NCI-H1105 treated with DMSO at 0.1 percent for 48 hours (cell line): ENCODE results near the gene COQ8A.
A peak's percentile ranks its signal among the peaks of the same experiment; 100 is the strongest.

Experiments
- DNase-seq: peaks from one replicate; lab custom pipeline; 2025; lab: John Stamatoyannopoulos, UW

COQ8A gene

DNA sequence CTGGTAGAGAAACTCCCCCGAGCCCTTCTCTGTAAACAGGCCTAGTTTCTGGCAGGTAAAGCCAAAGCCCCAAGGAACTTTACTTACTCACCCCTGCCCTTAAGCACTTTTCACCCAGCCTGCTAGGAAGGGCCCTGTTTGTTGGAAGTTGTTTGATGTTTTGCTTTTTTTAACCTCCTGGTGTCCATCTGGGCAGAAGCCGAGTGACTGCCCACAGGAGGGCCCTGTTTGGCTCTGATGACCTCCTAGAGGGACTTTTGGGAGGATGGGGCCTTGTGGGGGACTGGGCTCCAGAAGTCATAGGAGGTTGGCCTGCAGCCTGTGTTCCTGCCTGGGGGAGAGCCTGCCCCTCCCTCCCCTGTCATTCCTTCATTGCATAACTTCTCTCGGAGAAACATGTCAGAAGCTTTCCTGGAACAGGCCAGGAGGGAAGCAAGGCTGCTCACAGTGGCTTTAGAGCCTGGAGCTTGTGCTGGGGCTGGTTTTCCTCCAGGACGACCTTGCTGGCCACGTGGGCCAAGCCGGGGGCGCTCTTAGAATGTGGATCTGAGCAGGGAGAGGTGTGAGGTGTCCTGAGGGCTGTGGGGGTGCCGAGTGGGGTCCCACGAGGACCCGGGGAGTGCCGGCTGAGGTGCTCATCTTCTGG lies 33.9 kb downstream of the COQ8A start:
- no peak for DNase-seq

DNA sequence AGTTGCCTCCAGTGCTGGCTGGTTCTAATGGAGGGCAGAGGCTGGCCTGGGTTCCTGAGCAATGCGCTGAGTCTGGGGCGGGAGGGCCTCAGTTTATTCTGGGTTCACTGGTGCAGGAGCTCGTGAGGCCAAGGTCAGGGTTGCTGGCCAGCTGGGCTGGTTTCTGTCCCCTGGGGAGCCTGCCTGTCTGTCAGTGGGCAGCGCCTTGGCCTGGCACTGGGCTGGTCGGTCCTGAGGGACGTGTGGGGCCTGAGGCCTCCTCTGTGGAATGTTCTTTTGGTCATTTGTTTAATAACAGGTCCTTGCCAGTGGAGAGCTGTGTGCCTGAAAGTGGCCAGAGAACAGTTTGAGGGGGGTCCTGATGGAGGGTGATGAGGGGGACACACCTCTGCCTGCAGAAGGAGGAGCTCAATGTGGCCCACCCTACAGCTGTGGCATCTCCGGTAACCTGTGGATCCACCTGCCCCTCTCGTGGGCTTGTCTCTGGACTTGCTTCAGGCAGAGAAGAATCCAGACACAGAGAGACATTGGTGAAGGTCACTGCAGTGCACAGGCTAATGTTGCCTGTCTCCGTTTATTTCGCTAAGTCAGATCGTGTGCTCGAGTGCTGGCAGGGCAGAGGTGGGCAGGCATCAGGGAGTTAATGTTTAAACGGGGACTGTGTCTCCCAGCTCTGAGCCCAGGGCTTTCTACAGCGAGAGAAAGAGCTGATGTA lies 34.6 kb downstream of the COQ8A start:
- DNase-seq = no peak

DNA sequence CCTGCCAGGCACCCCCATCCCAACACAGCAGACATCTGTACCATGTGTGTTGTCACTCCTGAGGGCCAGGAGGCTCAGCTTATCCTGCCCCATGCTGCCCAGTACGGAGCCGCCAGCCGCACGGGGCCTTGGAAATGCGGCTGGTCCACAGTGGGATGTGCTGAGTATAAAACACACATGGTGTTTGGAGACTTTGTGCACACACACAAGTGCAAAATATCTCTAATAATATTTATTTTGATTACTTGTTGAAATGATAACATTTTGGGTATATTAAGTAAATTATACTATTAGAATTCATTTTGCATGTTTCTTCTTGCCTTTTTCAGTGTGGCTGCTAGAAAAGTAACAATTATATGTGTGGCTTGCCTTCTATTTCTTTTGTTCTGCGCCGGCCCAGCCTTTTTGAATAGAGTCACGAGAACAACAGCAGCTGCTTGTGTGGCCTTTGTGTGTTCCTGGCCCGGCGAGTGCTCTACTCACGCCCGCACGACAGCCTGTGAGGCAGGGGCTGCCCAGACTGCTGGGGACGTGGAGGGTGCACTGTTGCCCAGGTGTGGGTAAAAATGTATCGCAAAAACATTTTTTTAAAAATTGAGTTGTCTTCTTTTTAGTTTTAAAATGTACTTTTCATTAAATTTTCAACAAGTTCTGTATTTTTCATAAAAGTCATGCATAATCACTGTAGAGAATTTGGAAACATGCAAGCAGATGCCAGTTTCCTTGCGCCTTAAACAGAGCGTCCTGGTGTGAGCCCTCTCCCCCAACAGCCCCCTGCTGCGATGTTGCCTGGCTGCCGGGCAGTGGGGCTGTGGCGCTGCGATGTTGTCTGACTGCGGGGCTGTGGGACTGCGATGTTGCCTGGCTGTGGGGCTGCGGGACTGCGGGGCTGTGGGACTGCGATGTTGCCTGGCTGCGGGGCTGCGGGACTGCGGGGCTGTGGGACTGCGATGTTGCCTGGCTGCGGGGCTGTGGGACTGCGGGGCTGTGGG lies 35.5 kb downstream of the COQ8A start:
- peak; percentile 34 for DNase-seq

DNA sequence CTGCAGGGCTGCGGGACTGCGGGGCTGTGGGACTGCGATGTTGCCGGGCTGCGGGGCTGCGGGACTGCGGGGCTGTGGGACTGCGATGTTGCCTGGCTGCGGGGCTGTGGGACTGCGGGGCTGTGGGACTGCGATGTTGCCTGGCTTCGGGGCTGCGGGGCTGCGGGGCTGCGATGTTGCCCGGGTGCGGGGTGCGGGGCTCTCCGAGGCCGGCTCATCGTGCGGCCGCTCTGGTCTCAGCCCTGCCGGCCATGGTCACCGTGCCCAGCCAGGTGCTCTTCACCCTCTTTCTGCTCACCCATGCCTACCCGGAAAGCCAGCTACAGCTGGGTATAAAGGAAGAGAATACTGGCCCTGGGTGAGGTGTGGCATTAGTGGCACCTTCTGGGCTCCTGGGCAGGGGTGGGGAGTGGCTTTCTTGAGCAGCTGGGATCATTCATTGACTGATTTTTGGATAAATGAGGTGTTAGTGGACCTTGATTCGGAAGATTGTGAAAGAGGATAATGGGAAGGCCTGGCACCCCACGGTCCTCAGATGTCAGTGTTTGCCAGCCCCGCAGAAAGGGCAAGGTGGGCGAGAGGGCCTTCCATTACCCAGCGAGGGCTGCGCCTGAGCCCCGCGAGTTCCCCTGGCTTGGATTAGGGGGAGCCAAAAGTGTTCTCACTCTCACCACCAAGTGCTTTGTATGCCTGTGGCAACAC lies 36.3 kb downstream of the COQ8A start:
- no peak for DNase-seq

DNA sequence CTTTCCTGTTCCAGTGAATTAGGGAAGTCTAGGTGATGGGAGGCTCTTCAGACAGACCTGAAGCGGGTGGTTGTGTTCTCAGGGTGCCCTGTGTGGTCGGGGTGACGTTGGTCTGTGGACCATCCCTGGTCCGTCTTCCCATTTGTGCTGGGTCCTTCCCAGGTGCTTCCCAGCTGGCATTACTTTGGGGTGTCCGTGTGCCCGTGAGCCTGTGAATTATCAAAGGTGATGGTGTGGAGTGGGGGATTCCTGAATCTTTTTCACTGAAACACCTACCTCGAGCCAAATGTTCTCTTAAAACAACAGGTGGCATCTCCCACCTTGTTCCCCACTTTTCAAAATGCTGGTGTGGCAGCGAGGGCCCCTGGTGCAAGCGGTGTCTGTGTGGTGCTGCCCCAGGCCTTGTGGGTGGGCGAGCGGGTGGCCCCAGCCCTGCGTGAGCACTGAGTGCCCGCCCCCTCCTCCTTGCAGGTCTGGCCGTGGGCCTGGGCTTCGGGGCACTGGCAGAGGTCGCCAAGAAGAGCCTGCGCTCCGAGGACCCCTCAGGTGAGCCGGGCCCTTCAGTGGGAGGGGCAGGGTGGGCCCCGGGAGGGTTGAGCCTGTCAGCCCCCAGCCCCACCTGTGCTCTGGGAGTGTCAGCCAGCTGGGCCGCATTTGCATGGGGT lies 37.0 kb downstream of the COQ8A start:
- no peak for DNase-seq

DNA sequence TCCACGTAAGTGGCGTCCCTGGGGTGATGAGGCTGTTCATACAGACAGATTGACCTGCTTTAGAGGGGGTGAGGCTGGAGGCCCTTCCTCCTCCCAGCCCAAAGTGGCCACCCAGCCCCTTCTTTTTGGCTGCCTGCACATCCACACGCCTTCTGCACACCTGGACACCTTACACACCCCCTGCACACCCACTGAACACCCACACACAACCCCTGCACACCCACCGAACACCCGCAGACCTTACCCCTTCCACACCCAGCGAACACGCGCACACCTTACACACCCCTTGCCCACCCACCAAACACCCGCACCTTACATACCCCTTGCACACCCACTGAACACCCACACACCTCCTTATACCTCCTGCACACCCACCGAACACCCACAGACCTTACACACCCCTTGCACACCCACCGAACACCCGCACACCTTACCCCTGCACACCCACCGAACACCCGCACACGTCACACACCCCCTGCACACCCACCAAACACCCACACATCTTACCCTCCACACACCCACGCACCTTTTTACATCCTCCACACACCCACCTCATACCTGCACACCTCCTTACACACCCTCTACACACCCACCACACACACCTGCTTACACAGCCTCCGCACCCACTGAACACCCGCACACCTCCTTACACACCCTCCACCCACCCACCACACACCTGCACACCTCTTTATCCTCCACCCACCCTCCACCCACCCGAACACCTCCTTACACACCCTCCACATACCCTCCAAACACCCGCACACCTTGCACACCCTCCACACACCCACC lies 37.7 kb downstream of the COQ8A start:
- no peak for DNase-seq

DNA sequence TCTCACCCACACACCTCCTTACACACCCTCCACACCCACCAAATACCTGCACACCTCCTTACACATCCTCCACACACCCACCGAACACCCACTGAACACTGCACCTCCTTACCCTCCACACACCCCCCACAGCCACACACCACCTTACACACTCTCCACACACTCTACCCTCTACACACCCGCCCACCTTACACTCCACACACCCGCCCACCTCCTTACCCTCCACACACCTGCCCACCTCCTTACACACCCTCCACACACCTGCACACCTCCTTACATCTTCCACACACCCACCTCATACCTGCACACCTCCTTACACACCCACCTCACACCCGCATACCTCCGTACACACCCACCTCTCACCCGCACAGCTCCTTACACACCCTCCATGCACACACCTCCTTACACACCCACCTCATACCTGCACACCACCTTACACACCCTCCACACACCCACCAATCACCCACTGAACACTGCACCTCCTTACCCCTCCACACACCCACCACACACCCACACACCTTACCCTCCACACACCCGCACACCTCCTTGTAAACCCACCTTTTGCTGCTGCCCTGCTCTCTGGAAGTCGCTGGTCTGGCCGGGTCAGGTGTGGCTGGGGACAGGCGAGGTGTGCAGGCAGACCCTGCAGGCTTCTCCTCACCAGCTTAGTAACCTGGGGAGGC lies 38.5 kb downstream of the COQ8A start:
- DNase-seq = no peak

DNA sequence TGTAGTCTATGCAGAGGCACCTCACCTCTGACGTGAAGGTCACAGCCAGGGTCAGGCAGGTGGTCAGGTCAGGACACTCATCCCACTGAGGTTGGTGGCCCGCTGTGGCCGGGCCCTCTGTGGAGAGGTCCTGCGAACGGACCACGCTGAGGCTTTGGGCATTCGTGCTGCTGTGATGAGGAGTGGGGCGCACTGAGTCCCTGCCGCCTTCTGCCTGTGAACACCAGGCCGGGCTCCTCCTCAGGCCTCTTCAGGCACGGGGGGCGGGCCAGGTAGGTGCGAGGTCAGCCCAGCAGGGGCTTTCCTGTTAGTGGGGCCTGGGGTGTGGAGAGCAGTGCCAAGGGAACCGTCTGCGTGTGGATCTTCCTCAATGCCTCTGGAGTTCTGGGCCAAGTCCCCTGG lies 39.0 kb downstream of the COQ8A start:
- no peak for DNase-seq

DNA sequence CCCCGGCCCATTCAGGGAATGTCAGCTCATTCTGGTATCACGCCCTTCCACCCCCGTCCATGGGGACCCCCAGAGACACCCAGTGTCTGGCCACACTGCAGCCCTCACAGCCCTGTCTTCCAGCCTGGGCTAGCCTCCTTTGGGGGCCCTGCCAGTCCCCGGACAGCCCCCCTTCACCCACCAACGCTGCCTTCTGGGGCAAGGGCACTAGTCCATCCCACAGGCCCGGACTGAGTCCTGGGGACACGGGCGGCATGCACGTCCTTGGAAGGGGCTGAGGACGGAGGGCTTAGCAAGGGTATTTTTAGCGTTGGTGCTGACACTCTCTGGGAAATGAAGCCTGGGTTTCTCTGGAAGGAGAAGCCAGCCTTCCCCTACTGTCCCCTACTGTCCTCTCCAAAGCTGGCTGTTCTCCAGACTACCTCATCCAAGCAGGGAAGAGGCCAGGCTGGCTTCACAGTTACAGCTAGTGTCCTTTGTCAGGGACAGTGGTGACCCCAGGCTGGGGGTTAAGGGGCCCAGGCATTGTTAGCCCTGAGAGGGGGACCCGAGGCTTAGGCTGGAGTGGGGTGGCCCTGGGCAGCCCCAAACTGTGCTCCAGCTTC lies 39.5 kb downstream of the COQ8A start:
- DNase-seq = no peak

DNA sequence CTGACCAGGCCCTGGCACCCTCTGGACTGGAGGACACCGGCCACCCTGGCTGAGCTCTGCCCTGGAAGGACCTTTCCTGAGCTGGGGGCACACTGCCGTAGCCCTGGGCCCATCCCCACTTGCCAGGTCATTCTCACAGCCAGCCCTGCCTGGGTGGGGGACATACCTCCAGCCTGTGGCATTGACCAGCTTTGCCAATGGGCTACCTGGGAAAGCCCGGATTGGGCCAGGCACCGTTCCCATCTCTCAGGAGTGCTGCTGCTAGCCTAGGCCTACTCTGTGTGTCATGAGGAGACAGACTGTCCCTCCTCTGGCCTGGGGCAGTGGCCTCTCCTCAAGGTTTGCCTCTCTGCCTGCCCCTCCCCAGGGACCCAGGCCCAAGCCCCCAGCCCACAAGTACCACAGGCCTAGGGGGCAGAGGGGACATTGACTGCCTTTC lies 40.0 kb downstream of the COQ8A start:
- DNase-seq = no peak

DNA sequence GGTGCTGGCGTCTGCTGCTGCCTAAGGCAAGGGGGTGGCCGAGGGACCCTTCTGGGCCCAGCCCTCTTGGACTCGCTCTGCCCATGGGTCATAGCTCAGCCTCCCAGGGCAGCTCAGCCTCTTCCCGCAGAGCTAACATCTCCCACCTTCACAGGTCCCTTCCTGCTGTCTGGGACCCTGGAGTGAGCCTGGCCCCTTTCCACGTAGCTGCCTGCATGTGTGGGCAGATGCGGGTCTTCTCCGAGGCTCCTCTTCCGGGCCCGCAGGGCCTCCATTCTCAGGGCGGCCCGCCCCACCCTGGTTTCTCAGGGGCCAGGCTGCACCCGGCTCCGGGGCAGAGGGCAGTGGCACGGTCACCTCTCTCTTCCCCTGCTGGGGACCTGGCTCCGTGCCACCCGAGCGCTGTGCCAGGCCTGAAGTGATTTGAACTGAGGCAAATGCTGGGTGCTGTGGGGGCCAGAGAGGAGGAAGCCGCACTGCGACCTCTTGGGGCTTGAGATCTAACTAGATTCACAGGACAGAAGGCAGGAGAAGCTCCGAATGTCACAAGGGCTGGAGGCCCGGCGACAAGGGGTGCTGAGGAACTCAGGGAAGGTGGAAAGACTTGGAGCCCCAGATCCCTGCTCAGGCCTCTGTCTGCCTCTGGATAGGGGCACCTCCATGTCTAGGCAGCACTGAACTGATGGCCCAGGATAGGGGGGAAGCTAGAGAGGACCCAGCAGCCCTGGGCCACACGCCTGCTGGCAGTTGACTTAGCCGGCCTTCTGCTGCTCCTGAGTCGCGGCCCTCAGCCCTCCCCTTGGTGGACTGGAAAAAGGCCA lies 40.7 kb downstream of the COQ8A start:
- DNase-seq = no peak

DNA sequence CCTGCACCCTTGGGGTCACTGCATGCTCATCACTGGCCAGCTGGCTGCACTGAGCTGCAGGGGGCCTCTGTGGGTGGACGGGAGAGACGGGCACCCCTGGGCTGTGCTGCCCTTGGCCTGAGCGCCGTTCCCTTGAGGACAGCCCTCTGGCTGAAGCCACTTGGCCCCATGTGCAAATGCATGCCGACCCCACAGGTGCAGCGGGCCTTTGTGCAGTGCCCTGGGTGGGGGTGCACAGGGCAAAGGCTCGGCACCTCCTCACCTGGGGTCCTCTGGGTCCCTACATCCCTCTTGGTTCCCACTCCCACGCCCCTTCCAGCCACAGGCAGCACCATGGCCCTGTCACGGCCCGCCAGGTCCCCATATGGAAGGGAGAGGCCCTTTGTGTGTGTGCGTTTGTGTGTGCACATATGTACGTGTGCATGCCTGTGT lies 41.3 kb downstream of the COQ8A start:
- no peak for DNase-seq

DNA sequence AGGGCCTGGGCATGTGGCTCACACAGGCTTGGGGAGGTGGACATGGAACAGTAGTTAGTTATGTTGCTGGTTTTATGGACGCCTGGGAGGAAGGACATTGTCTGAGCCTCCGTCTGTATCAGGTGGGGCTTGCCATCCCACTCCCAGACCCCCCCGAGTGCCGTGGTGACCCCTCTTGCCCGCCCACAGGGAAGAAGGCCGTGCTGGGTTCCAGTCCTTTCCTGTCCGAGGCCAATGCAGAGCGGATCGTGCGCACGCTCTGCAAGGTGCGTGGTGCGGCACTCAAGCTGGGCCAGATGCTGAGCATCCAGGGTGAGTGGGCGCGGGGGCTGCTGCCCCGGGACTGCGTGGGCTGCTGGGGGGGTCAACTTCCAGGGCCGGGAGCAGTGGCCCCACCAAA lies 41.7 kb downstream of the COQ8A start:
- DNase-seq = no peak

DNA sequence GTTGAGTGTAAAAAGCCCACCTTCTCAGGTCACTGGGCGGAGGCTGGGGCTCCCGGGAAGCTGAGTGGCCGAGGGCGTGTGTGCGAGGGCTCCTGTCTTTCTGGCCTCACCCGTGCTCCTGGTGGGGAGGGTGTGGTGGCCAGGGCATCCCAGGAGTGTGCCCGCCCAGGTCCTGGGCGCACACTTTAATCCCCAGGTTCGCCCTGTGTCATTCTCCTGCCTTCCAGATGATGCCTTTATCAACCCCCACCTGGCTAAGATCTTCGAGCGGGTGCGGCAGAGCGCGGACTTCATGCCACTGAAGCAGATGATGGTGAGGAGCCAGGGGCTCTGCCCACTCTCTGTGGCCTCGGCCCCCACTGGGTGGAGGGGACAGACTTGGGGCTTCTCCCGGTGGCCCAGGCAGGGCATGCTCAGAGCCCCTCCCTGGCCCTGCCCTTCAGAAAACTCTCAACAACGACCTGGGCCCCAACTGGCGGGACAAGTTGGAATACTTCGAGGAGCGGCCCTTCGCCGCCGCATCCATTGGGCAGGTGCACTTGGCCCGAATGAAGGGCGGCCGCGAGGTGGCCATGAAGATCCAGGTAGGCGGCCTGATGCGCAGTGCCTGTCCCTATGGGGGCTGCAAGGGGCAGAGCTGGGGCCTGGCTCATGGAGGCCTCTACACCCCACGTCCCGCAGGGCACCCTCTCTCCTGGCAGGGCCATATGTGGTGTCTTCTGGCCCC lies 42.5 kb downstream of the COQ8A start:
- DNase-seq = no peak

DNA sequence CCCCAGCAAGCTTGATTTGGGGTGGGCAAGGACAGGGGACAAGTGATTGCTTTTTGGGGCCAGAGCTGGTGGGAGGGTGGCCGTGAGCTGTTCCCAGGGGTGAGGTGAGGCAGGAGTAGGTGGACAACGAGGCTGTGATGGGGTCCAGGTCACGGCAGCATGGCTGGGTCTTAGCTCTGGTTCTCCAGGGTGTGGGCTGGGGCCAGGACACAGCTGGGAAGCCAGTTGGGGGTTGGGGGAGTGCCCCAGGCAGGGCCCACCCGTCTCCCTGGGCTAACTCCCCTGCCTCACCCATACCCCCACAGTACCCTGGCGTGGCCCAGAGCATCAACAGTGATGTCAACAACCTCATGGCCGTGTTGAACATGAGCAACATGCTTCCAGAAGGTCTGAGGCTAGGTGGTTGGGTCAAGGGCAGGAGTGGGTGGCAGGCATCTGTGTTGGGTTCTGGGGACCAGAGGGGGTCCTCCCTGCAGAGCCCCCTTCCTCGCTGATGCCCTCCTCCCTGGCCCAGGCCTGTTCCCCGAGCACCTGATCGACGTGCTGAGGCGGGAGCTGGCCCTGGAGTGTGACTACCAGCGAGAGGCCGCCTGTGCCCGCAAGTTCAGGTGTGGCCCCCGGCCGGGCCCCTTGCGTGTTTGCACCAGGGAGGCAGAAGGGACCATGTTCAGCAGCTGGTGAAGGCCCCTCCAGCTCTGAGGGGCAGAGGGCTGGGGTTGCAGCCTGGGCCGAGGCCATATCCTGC lies 43.3 kb downstream of the COQ8A start:
- no peak for DNase-seq

DNA sequence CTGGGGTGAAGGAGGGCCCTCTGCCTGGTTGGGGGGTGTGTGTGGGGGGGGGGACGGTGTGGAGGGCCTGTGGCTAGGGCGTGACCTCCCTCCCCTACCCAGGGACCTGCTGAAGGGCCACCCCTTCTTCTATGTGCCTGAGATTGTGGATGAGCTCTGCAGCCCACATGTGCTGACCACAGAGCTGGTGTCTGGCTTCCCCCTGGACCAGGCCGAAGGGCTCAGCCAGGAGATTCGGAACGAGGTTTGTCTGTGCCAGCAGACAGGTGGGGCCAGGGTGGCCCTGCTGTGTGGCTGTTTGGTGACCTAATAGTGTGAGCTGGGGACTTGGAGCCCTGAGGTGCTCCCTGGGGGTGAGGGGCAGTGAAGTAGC lies 43.9 kb downstream of the COQ8A start:
- DNase-seq = no peak

DNA sequence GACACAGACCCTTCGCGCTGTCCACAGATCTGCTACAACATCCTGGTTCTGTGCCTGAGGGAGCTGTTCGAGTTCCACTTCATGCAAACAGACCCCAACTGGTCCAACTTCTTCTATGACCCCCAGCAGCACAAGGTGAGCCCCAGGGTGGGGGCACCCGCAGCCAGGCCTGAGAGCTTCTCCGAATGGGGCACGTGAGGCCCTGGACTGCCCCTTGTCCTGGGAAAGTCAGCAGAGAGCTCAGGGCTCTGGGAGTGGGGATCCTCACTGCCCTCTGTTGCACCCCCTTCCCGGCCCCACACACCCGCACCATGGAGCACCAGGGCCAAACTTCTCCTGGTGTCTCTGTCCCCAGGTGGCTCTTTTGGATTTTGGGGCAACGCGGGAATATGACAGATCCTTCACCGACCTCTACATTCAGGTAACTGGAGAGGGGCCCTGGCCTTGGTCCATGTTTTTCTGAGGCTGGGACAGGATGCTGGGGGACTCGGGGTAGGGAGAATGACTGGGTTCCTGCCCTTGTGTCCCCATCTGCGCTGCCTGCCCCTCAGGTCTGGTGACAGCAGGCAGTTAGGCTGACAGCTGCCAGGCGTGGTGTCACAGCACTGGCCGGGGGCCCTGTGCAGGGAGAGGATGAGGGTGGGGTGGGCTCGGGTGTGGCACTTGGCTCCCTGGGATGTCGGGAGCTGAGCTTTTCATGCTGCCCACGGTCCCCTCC lies 44.6 kb downstream of the COQ8A start:
- DNase-seq = no peak
